HG02885 (cell line): ENCODE results near the gene PDE9A.
"Not testable (repeated sequence)": the region's sequence is repeated elsewhere in the genome, so short reads cannot be mapped to it uniquely, and the experiment has no call there.

Source experiments
- ATAC-seq: cut with Tn5 transposase; IDR thresholded peaks from one replicate; pipeline ENCODE4 v1.9.1; 2021; ENCODE audit warnings: mild to moderate bottlenecking; ENCODE audit not compliant: unreplicated experiment, poor library complexity

PDE9A gene

DNA sequence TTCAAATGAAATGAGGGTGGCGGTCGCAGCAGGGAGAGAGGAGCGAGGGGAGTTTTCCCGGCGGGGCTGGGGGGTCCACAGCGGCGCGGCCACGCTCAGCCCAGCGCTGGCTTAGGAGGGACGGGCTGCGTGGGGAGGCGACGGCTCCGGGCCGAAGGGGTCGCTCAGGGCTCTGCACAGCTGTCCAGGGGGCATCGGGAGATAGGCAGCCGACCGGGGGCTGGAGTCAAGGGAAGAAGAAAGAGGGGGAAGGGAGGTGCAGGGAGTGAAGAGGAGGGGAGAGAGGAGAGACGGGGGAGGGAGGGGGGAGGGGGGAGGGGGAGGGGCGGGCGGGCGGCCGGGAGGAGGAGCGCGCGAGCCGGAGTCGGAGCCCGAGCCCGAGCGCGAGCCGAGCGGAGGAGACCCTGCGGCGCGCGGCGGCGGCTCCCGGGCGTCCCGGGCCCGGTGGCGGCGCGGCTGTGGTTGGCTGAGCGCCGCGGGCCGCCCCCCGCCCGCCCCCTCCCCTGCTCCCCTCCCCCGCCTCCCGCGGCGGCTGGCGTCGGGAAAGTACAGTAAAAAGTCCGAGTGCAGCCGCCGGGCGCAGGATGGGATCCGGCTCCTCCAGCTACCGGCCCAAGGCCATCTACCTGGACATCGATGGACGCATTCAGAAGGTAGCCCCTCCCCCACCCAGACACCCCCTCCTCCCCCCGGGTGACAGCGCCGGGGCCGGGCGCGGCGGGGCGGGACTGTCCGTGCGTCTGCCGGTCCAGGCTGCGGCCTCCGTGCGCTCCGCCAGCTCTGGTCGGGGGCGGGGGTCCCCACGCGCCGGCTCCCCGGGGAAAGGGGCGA is at the start of gene PDE9A:
Gene PDE9A, plus strand, starts transcription at position 391 of the 831 bp plus-strand sequence. Its CDS starts 194 bp downstream, at position 585.
- no peak for ATAC-seq

DNA sequence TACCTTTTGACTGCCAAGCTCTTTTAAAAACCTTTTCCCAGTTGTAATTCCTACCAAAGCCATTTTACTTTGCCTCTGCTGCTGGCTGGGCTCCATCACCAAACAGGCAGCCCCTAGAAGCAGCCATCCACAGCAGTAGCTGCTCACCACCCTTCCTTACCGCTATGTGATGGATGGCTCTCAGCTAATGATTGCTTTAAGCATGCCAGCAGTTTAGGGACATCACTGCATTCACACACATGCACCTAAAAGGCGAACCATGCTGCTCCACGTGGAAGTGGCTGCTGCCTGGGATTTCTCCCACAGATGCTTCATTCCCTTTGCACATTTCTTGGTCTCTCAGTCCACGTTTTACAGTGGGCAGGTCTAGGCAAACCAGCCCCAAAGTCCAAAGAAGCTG is 46.3 kb upstream of the PDE9A start:
- ATAC-seq: no peak

DNA sequence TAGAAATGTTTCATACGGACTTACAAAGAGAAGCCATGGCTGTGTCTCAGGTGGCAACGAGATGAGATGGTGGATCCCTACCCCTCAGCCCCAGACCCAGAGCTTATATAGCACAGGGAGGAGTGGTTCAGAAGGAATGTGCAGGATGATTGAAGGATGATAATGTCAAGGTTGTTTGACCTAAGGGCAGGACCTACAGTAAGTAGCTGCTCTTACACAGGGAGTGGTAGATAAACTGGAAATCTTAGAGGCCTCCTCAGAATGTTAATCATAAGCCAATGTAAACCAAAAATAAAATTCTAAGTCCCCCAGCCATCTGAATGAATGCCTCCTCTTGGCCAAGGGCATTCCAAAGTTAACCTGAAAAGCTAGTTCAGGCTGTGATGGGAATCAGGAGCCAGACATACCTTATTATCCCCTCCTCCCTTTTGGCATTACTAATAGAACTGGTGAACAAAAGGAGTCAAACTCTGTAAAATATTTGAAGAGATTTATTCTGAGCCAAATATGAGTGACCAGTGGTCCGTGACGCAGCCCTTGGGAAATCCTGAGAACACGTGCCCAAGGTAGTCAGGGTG is 45.8 kb upstream of the PDE9A start:
- no peak for ATAC-seq

DNA sequence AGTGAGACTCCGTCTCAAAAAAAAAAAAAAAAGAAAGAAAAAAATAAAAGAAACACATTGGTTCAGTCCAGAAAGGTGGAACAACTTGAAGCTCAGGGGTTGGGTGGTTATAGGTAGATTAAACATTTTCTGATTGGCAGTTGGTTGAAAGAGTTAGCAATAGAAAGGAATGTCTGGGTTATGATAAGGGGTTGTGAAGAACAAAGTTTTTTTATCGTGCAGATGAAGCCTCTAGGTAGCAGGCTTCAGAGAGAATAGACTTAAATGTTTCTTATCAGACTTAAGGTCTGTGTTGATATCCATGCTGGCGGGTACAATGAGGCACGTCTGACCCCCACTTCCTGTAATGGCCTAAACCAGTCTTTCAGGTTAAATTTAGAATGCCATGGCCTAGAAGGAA is 45.0 kb upstream of the PDE9A start:
- no peak for ATAC-seq

DNA sequence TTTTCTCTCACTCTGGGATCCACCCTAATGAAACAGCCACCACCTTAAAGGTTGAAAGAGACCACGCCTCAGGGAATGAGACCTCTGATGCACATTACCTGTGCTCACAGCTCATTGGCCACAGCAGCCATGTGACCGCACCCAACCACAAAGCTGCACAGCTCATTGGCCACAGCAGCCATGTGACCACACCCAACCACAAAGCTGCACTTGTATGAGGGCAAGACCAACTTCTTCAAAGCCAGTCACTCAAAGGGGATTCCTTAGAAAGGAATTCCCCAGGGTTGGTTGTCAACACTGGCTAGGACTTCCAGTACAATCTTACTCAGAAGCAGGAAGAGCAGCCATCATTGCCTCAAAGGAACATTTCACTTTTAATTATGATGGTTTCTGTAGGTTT is 43.6 kb upstream of the PDE9A start:
- peak; percentile 51 for ATAC-seq

DNA sequence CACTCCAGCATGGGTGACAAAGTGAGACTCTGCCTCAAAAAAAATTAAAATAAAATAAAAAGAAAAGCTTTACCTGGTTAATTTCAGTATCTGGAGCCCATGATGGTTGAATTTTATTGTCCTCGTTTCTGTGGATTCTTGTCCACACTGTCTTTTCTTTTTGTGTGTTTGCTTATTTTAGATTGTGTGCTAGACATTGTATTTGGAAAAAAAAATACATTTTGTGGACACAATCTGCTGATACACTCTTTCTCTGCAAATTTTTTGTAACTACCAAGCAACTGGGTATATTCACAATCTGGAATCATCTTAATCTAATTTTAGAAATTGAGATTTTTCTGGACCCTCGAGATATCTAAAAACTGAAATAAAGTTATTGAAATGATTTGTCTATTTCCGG is 41.6 kb upstream of the PDE9A start:
- ATAC-seq: no peak

DNA sequence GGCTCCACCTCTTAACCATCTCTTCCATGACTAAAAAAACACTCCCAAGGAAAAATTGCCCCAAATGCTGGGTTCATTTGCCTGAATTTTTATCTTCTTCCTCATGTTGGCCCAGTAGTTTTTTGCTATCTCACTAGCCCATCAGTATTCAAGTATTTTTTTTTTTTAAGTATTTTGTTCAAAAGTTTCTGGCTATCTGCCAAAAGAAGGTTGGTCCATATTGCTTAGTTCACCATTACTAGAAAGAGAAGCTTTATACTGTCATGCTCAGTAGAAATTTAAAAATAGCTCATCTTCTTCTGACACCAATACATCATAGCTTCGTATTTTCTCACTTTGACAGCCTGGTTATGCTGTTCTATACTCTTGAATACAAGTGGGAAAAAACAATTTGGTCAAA is 41.0 kb upstream of the PDE9A start:
- ATAC-seq: no peak

DNA sequence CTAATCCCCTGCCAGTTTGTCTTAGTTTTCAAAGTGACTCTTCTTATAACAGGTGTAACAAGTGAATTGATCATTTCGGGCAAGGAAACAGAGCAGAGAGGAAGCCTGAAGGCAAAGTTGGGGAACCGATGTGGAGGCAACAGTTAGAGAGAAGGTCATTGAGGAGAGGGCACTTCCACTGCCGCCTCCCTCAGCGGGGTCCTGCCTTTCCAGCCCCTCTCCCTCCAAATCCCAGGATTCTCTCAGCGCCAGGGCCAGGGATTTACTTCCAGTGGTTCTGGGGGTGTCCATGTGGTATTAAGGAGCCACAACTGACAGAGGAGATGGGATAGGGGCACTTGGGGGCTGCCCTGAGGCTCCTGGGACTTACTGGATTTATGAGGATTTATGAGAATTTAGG is 39.7 kb upstream of the PDE9A start:
- no peak for ATAC-seq

DNA sequence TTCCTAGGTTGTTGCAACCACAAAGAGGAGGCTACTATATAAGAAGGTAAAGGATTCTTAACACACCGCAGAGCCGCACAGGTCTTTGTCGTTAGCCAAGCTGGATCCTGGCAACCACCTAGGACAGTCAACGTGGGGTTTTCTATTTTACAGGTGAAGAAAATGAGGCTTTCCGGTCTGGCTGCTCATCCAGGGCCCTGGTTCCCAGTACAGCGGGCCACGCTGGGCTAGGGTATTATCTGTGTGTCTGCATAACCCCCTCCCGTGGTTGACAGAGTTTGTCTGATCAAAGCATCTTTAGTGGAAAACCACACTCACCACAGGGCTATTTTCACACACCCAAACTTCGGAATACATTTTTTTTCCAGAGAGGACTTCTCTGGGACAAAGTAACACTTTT is 39.0 kb upstream of the PDE9A start:
- no peak for ATAC-seq

DNA sequence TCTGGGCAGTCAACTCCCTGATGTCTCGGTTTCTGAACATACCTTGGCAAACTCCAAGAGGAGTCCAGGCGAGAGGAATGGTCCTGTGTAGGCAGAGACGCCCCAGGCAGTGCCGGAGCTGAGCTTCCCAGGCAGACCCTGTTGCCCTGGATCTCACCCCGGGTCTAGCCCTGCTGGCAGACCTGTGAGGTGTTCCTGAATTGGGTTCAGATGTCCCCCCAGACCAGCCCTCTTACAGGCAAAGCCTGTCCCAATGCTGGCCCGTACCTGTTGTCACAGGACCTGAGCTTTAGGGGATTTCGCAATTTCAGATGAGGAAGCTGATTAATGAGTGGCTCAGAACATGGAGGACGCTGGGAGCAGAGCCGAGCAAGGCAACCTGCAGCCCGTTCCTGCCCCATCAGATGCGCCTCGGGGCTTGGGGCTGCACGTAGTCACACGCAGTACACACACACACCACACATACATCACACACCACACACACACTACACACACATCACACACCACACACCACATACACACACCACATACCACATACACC is 38.5 kb upstream of the PDE9A start:
- ATAC-seq: no peak

DNA sequence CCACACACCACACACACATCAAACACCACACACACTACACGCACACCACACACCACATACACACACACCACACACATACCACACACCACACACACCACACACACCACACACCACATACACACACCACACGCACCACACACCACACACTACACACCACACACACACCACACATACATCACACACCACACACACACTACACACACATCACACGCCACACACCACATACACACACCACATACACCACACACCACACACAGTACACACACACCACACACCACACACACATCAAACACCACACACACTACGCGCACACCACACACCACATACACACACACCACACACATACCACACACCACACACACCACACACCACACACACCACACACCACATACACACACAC is 38.0 kb upstream of the PDE9A start:
- ATAC-seq: not testable (repeated sequence)

DNA sequence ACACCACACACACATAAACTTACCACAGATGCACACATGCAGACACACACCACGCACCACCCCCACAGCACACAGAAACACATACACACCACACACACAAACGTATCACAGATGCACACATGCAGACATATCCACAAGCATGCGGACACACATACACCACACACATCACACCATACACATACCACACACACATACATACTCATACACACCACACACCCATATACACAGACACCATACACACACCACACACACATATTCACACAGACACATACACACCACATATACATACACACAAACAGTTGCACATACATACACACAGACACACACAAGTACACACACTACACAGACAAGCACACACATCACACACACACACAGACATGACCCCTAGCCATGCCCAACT is 37.5 kb upstream of the PDE9A start:
- ATAC-seq: no peak

DNA sequence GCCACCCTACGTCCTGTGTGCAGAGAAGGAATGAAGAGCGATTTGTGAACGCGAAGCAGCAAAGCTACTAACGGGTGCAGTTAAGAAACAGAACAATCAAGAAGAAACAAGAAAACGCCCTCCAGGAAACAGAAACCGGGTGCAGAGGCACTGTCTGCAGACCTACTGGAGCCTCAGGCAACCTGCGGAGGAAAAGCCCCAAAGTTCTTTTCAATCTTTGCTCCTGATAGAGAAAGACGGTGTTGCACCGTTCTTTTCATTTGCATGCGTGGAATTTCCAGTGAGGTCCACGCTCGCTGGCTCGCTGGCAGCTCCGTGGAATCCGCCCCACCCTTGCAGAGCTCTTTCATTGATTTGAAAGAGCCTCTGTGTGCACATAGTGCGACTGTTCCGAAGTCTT is 37.0 kb upstream of the PDE9A start:
- ATAC-seq: no peak

DNA sequence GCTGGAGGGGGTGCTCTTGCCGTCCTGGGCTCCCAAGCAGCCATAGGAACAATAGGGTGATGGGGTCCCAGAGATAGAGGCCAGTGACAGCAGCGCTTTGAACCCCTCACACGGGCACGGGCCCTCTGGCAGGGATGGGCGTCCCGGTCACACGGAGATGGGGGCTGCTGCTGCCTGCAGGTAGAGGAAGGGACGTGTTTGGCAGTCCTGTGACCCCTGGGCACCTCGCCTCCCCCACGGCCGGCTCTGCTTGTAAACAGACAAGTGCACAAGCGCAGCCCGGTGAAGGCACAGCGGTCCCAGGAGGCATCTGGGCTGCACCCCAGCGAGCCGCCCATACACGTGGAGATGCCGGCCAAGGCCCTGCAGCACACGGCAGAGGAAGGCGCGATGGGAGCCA is 36.5 kb upstream of the PDE9A start:
- ATAC-seq: no peak

DNA sequence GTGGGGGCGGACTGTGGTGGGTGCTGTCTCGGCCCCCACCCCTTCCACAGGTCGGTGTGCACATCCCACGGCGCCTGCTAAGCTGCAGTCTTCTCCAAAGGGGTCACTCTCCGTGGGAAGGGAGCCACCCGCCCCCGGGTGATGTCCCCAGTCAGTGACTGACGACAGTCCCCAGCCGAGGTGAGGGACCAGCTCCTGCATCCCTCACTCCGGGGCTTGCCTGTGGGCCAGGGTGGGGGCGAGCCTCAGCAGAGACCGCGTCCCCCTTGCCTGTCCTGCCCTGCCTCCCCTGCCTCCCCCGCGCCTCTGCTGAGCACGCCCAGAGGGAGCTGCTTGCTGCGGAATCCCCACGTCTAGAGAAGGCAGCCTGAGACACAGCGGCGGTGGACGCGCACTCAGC is 35.9 kb upstream of the PDE9A start:
- ATAC-seq: no peak

DNA sequence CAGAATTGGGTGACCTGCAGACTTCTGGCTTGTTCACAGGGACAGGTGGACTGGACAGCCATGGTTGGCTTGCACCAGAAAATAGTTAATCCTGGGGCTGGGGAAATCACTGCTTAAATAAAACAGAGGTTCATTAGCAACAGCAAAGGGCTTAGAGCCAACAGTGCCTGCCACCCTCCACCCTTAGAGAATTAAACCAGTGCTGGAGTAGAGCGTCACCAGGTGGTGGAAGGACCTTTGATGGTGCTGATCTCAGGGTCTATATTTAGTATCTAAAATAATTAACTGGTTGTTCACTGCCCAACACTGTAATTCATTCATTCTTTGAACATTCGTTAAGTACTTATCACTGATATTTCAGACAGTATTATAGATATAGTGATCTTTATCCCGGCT is 34.7 kb upstream of the PDE9A start:
- no peak for ATAC-seq

DNA sequence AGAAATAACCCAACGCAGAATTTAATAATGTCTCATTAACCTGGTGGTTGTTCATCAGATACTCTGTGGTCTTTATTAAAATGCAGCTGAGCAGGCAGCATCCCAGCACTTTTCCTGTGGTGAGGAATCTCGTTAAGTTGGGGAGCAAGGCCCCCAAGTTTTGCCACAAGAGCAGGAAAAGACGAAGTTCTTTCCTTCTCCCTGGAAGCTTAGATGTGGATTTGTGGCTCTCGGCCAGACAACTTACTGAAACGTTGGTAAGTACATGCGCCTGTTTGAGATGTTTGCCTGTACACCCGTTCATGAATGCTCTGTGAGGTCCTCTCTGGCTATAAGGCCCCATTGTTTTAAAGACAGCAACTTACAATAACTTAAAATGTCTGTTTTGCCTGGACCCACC is 34.3 kb upstream of the PDE9A start:
- no peak for ATAC-seq

DNA sequence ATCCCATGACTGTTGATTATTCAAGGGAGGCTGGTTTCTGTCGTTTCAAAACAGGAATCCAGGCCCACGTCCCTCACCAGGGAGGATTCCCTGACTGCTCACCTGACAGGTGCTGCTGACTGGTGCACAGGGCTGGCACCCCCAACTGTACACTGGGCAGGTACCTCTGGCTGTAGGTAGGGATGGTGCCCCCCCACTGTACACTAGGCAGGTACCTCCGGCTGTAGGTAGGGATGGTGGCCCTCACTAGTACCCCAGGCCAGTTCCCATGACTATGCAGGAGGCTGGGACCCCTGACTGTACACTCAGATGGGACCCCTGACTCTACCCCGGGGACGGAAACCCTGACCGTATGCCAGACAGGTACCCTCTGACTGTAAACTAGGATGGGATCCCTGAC is 33.6 kb upstream of the PDE9A start:
- no peak for ATAC-seq

DNA sequence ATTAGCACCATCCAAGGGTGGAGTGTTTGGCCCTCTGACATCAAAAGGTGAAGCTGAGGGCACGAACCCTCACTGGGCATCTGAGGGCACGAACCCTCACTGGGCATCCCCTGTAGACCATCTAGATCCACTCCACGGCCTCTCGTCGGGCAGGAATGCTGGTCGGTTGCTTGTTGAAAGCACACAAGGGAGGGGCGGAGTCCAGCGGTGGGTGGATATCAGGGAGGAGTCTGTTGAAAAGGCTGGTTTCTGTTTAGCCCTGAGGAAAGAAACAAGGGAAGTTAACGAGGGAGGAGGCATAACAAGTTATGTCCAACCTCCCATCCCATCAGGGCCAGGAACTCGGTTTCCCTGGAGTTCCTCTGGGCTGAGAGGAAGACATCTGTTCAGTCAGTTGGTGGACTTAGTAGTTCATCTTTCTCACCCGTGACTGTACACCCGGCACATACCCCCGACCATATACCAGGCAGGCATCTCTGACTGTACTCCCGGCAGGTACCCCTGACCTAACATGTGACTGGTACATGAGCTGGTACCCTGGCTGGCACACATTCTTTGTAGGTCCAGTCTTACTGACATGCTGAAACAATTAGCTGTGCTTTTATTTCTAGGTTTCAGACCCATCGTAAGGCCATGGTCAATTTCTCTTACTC is 32.1 kb upstream of the PDE9A start:
- ATAC-seq: no peak

DNA sequence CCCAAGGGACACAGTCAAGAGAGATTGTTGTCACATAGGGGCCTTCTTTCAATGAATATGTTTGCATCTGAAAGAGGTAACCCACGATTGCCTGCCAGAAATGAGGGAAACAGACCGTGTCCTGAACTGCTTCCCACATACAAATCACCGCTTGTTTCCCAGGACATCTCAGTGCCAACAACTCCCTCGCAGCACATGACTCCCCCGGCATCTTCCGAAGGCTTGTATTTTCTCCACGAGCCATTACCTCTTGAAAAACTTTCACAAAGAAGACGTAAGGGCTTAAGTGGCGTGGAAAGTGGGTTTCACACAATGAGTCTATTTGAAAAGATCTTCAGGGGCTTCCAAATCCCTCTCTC is 31.6 kb upstream of the PDE9A start:
- no peak for ATAC-seq

DNA sequence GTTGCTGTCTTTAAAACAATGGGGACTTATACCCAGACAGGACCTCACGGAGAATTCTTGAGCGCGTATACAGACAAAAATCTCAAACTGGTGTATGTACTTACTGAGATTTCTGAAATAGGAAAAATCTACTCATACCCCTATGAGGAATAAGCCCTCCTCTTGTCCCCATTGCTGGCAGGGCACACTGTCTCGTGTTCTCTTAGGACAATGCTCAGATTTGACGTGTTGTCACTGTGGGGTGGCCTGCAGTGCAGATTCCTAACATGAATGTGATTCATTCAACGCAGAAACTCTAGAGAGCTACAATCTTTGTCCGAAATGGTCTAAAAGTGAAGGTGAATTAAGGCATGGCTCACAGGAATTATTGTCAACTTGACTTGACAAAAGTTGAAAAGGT is 31.1 kb upstream of the PDE9A start:
- ATAC-seq: no peak

DNA sequence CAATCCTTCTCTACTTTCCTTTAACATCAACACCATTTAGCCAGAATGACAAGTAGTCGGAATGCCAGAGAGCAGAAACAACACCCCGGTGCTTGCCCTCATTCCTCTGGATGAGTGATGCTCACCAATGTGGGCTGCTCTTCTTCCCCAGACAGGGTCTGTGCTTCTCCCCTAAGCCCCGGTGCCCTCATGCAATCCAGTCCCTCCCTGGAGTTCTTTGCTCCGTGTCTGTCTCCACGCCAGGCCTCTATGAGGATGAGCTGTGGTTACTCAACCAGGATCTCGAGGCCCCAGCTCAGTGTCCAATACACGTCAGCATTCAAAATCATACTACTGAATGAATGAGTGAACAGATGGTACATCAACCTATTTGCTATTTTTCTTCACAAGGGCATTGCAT is 29.7 kb upstream of the PDE9A start:
- no peak for ATAC-seq
